GM19025 (cell line): ENCODE measurements around the gene RERE.

Experiments used
- ATAC-seq: cut with Tn5 transposase; IDR thresholded peaks from one replicate; pipeline ENCODE4 v1.9.1; 2021; ENCODE audit warnings: mild to moderate bottlenecking, low read depth, moderate library complexity; ENCODE audit not compliant: unreplicated experiment

RERE gene

GRCh38 chr1:8589571-8589970 lies 227.9 kb downstream of the RERE start:
- ATAC-seq: no peak

- no peak for ATAC-seq
Observed at GRCh38 chr1:8587784-8588183, 229.7 kb downstream of the RERE start.

GRCh38 chr1:8586438-8586837 lies 231.0 kb downstream of the RERE start:
- no peak for ATAC-seq

- no peak for ATAC-seq
Observed at GRCh38 chr1:8584316-8584715, 233.1 kb downstream of the RERE start.

- no peak for ATAC-seq
Observed at GRCh38 chr1:8583031-8583430, 234.4 kb downstream of the RERE start.

- no peak for ATAC-seq
Observed at GRCh38 chr1:8580566-8580965, 236.9 kb downstream of the RERE start.

- no peak for ATAC-seq
Observed at GRCh38 chr1:8578936-8579335, 238.5 kb downstream of the RERE start.

- ATAC-seq: no peak
Observed at GRCh38 chr1:8578132-8578877, 239.1 kb downstream of the RERE start.

GRCh38 chr1:8574985-8575384 lies 242.5 kb downstream of the RERE start:
- ATAC-seq: no peak

GRCh38 chr1:8572106-8572505 lies 245.3 kb downstream of the RERE start:
- ATAC-seq: no peak

GRCh38 chr1:8571200-8571984 lies 246.0 kb downstream of the RERE start:
- no peak for ATAC-seq

GRCh38 chr1:8570465-8570864 lies 247.0 kb downstream of the RERE start:
- no peak for ATAC-seq

GRCh38 chr1:8569242-8569641 lies 248.2 kb downstream of the RERE start:
- ATAC-seq: no peak

GRCh38 chr1:8568837-8569236 lies 248.6 kb downstream of the RERE start:
- ATAC-seq: no peak

GRCh38 chr1:8567146-8567545 lies 250.3 kb downstream of the RERE start:
- no peak for ATAC-seq

- no peak for ATAC-seq
Observed at GRCh38 chr1:8565802-8566201, 251.6 kb downstream of the RERE start.

- no peak for ATAC-seq
Observed at GRCh38 chr1:8563944-8564537, 253.4 kb downstream of the RERE start.

- ATAC-seq: no peak
Observed at GRCh38 chr1:8562881-8563865, 254.3 kb downstream of the RERE start.

- ATAC-seq: no peak
Observed at GRCh38 chr1:8562222-8562621, 255.2 kb downstream of the RERE start.
